NCI-H128 (cell line): ENCODE results near the gene PTPRT.

ENCODE experiments used
- DNase-seq: peaks from one replicate; lab custom pipeline; 2025; ENCODE audit not compliant: unreplicated experiment; lab: John Stamatoyannopoulos, UW

PTPRT gene

DNA sequence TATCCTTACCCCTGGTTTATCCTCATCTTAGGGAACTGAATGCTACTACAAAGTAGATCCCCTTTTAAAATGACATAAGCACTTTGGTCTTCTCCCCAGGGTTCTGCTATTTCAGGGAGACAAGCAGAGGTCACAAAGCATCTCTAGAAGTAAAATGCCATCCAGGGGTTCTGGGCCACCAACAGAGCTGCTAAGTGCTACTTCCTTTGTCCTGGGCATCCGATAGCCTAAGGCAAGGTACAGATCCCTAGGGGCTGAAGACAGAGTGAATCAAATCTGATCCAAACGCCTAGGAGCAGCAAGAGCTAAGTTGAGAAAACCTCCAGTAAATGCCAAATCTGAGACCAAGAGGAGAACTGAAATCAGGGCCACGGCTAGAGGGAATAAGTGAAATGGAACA lies 161.2 kb downstream of the PTPRT start:
- DNase-seq = no peak

DNA sequence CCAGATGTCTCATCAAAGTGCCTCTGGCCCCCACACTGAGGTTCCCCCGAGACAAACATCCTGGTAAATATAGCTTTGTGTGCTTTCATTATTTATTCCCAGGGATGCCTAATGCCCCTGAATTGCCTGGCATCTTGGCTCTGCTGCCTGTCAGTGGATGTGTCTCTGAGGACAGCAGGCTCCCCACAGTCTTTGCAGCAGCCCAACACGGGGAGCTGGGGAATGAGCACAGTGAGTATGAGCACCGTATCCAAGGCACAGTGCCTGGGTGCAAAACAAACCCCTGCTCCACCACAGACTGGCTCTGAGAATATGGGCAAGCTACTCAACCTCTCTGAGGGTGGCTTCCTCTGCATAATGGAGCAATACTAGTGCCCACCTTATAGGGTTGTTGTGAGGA lies 165.9 kb downstream of the PTPRT start:
- no peak for DNase-seq

DNA sequence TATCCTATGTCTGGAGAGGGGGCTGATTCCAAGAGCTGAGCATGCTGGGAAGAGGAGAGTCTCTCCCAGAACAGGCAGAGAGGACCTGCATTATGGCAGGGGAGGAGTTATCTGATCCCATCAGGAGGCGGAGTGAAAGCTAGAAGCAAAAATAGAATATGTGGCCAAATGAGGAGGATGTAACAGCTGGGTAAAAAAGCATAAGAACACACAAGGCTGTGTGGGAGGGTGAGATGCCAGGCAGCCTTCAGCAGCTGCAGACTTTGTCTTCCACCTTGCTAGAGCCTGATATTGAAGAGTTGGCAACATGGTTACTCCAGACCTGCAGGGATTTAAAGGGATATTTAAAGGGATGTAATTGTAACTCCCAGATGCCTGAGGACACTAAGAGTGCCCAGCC lies 167.1 kb downstream of the PTPRT start:
- DNase-seq = no peak

DNA sequence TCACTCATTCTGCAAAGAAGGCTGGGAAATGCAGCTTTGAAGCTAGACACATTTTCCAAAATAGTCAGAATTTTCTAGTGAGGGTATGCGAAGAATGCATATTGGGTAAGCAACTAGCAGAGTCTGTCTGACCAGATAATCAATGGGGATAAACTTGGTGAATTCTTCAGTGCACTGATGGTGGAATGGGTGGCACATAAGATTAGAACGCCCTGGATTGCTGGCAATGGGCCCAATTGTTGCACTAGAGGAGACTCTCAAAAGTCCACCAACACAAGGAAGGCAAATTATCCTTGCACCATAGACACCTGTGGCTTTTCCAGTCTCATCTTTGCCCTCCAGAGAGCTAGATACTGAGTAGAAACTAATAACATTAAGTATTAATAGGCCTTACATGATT lies 167.6 kb downstream of the PTPRT start:
- DNase-seq = no peak

DNA sequence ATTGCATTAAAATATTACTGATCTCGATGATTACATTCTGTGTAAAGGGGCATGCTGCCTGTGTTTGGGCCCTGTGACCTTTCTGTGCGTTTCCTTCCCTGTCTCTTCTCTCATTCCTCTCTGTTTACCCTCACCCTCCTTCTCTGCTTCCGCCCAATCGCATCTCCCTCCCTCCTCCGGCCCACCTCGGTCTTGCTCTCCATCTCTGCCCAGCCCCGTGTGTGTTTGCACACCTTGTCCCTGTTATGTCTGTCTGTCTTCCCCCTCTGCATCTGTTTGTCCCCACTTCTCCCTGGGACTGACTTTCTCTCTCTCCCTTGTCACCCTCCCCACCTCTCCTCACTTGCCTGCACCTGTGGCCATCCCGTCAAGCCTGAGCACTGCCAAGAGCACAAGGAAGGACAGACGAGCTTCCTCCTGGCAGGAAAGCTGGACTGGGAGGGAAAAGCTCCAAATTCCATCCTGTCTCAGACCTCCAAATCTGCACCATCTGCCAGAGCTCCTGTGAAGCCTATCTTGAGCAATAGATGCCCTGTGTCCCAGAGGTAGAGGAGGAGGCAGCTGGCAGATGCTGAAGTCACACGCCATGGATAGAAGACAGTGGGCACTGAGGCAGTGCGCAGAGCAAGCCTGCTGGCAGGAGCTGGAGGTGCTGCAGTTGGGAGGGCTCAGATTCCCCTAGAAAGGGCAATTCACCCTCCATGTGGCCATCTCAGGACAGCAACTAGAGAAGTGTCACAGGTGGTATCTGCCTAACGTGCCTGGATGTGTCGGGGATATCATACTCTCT lies 172.3 kb downstream of the PTPRT start:
- DNase-seq = no peak

DNA sequence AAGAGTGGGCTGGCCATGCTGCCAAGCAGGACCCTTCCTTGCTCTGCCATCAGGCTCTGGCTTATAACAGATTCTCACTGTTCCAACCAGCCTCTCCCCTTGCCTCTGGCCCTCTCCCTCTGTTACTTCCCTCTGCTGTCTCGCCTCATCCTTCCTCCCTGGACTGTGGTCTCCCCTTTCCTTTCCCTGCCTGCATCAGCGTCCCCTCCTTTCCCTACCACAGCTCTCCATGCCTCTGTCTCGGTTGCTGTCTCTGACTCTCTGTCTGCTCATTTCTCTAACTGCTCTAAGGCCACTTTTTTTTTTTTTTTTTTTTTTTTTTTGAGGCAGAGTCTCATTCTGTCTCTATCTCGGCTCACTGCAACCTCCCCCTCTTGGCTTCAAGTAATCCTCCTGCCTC lies 173.4 kb downstream of the PTPRT start:
- DNase-seq = no peak

DNA sequence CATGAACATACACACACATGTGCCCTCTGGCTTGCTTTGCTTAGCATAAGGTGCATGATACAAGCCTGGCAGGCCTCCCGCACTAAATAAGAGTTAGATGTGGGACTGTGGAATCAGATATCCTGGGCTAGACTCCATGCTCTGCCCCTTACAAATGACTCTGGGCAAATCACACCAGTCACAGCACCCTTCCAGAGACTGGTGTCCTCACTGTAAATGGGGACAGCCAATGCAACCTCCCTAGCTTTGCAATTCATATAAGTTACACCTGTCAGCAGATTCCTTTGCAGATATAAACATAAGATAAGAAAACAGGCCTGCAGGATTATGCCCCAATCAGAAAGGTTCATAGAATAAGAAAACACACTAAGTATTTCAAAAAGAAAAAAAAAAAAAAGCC lies 174.1 kb downstream of the PTPRT start:
- DNase-seq = no peak

DNA sequence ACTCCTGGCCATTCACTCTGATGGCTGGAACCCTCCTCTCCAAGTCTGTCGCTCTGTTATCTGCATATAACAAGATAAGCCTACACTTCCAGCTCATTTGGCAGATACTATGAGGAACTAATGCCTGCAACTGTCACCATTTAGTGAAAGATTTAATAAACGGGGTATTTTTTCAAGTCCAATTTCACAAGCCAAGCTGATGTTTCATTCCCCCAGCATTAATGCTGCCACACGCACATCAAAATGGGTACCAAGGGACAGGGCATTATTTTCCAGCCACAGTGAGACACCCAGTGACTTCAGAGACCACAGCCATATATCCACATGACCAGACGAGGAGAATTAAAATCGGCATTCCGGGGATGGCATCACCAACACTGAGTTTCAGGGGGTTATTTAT lies 175.5 kb downstream of the PTPRT start:
- DNase-seq = no peak

DNA sequence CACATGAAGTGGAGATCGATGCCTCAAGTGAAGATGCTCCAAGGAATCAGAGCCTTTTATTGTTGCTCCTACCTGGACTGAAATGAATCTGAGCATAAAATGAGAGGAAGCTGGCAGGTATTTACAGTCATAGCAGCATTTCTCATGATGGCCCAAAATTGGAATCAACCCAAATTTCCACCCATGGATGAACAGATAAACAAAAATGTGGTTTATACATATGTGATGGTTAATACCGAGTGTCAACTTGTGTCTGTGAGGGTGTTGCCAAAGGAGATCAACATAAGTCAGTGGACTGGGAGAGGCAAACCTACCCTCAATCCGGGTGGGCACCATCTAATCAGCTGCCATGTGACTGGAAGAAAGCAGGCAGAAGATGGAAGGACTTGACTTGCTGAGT lies 178.2 kb downstream of the PTPRT start:
- no peak for DNase-seq

DNA sequence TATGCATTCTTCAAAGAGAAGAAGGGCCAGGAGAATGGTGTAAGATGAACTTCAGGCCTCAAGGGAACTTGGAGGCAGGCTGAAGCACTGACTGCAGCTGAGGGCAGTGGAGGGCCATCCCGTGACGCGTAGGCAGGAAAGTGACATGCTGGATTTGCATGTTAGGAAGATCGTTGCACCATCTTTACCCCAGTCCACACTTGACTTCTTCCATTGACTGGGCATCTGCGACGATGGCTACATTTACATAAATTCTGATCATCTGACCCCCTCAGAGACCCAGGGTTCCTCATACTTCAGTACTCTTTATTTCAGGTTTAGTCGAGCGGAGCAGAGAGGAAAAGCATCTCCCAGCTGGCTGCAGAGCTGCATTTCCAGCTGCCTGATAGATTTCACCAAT lies 180.2 kb downstream of the PTPRT start:
- DNase-seq = no peak

DNA sequence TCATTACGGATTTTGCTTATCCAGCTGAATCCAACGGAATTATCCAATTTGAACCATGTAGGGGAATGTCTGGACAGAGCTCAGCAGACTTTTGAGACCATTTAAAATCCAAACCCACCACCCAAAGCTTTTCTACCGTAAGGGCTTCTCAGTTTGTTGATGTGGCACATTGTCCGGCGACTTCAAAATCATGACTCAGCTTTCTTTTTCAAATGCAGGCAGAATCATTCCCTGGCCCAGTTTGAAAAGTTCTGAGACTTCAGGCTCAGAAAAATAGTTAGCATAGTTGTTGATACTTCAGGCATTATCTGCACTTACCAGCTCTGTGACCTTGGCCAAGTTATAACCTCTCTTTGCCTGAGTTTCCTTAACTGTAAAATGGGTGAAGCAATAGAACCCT lies 182.2 kb downstream of the PTPRT start:
- no peak for DNase-seq

DNA sequence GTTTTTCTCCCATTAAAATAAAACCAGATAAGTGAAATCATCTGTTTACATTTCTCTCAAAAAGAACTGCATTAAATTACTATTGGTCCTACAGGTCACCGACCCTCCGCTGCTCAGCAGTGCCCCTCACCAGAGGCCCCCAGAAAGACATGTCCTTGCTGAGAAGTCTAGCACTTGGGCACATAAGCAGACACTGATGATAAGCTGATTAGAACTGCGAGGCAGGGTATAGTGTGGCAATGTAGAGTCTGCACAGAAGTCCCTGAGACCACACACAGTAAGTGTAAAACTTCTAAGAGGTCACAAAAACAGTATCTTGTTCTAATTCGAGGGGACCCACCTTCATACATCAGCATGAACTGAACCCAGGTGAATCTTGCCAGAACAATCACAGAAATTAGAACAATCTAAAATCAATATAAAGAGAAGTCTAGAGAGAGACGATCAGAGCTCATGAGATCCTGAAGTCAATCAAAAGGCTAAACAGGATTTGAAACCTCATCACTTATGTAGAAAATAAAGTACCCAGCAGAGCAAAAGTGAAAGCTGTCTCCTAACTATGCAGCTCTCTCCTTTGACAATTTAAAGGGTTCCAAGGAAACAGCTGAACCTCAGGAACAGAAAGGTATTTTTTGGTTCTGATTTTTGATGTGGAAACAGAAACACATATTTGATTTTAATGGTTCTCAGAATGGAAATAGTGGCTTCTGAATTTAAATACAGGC lies 182.9 kb downstream of the PTPRT start:
- DNase-seq = no peak

DNA sequence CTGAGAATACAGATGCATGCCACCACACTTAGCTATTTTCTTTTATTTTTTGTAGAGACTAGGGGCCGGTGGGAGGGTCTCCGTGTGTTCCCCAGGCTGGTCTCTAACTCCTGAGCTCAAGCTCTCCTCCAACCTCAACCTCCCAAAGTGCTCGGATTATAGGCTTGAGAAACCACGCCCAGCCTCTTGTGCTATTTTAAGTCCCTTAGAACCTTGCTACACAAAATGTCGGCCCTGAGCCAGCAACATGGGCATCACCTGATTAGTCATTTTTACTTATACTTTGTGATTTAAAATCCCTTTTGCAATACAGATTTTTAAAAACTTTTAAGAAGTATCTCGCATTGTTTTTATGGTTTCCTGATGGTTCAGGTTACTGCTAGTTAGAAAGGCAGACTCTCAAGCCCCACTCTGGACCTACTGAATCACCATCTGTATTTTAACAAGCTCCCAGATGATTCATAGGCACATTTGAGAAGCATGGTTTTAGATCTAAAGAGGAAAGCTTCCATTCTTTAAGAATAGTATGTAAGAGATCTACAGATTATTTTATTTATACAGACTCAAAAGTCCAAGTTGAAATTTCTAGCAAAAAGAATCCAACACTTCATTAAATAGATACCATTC lies 186.3 kb downstream of the PTPRT start:
- no peak for DNase-seq

DNA sequence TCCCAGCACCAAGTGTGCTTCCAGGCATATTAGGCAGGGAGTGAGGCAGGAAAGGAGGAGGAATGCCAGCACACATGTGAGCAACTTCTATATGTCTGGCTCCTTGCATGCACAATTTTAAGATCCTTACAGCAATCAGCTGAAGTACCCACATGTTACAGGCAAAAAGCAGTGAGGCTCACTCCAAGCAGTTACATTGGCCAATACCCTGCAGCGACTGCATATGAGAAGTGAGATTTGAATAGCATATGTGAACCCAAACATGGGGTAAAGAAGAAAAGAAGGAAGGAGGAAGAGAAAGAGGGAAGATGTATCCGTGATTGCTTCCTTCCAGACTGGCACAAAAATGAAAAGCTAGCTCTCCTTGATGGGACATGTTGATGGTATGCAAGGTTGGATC lies 193.6 kb downstream of the PTPRT start:
- no peak for DNase-seq

DNA sequence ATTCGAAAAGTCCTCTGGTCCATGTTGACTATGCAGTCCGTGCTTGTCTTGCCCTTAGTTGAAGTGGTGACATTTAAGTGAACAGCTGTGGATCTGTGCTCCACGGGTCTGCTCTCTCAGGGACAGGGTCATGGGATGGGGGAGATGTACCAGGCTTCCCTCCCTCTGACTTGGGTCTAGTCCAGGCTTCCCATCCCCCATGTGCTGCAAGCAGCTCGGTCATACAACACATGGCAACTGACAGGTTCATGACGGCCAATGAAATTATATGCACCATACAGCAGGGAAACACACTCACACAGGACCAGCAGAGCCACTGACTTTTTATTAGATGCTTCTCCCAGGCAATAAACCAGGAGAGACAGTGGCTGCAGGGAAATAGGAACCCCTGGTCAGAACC lies 201.4 kb downstream of the PTPRT start:
- no peak for DNase-seq

DNA sequence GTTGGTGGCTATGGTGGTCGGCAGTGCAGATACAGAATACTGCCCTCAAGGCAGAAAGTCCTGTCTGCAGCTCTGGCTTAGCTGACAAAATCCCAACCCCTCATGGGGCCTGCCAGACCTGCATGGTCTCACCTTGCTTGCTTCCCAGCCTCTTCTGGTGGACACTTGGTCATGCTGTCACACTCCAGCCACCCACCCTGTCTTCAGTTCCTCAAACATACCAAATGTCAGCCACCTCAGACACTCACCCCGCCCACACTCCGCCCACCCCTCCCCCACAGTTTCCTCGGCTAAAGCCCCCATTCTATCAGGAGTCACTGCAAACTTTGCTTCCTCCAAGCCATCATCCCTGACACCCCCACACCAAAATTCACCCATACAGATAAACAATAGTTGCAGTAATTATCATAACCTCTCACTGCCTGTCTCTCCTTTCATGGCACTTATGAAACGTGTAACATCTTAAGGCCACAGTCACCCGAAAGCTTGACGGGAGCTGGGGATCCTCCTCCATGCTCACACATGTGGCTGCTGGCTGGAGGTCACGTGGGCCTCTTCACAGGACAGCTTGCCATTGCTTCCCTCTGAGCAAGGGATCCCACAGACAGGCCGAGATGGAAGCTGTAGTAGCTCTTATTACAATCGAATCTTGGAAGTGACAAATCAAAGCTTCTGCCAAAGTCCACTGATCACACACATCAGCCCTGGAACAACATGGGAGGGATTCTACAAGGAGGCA lies 202.2 kb downstream of the PTPRT start:
- DNase-seq = no peak

DNA sequence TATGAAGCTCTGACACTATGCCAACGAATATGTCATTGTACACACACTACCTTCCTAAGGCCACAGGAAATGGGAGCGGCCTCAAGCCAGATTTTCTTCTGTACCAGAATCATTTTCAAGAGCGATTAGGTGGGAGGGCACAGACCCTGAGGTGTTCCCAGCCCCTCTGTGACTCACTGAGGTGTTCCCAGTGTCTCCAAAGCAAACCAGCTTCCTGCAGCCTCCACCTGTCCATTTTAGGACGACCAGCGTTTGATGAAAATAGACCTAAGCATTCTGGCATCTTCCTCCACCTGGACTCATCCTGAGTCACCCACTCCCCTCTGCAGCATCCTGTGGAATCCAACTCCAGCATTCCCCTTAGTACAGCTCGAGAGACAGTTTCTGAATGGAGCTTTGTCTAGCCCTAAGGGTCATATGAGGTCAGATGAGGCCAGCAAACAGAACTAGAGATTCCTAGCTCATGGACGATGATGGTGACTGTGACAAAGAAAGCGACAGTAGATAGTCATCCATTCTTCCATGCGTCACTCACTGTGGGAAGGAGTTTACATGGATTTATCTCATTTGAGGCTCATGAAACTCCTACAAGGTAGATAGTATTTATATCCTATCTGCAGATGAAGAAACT lies 203.4 kb downstream of the PTPRT start:
- DNase-seq = no peak

DNA sequence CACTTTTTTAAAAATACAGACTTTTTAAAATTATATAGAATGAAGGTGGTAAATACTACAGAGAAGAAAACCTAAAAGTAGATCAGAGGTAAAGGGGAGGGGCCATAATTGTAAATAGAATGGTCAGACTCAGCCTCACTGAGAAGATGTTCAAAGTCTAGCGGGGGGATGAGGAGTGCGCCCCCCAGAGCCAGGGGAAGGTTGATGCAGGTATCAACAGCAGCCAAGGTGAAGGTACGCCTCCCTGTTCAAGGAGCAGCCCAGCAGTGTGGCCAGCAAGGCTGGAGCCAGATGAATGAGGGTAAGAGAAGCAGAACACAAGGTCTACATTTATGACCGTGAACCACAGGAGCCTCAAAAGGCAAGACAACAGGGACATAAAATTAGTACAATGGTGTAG lies 204.1 kb downstream of the PTPRT start:
- no peak for DNase-seq

DNA sequence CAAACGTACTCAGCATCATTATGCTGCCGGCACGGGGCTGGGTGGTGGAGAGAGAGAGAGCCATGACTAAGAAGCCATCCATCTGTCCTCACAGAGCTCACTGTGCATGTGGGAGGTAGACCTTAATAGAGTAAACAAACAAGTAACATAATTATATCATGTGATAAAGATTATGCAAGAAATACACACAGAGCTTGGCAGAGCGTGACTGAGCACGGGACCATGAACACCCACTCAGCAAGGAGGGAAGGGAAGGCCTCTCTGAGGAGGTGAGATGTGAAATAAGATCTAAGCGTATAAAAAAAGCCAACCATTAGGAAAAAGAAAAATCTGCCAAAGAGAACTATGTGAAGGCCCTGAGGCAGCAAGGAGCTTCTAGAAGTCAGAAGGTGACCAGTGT lies 207.5 kb downstream of the PTPRT start:
- no peak for DNase-seq

DNA sequence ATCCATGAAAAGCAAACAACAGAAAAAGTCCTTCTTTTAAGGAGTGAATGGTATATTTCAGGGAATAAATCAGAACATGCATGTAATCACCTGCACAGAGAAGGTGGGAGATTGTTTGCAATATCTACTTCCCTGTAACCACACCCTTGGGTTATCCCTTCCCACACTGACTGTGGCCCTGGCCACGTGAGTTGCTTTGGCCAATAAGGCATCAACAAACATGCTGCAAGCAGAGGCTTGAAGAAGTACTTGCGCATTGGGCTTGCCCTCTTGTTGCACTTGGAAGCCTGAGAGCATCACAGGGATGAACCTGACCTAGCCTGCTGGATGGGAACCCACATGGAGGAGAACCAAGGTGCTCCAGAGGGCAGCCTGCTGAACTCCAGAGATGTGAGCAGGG lies 208.5 kb downstream of the PTPRT start:
- no peak for DNase-seq

DNA sequence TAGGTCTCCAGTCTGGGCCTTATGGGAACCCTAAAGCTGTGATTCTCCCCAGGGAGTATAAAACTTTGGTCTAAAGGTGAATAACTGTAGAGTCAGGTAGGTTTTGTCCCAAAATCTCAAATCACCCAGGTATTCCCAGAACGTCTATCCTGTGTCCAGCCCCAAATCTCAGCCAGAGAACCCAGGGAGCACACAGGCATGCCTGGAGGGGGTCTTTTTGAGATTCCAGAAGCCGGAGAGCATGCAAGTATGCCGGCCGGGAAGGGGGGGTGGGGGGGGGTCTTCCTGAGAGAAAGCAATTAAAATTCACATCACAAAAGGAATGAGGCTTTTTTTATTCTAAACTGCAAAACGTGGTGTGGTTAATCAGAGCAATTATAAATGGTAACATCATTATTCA lies 210.0 kb downstream of the PTPRT start:
- no peak for DNase-seq
